ENCODE results near the gene PNKP. TPM values are rescaled to one million over a fixed set of nuclear protein-coding genes. Genes with fewer than 3 reads are reported as not detected.
A peak's percentile ranks its signal among the peaks of the same experiment; 100 is the strongest.

The PNKP gene
- total and polyA plus RNA-seq, 9 of the 15 experiments (the other 6 are each of a cell fraction or from before 2014, with no cell fraction given) = 2.8 to 85.4 (median 25.3) TPM

- TF ChIP-seq ZBTB26 (CRISPR knock-in tag; IDR thresholded peaks at IDR 0.05) (0 out of 2 replicates have a peak, but pooled peaks have one; percentile 27), TCF15 (CRISPR knock-in tag; IDR thresholded peaks at IDR 0.05) (no peak), U2AF1 (optimal IDR thresholded peaks at IDR 0.05; ENCODE audit: low read depth, low read length) (no peak), EHMT2 (IDR thresholded peaks at IDR 0.05) (no peak), ELF2 (CRISPR knock-in tag; IDR thresholded peaks at IDR 0.05) (no peak), VEZF1 (CRISPR knock-in tag; IDR thresholded peaks at IDR 0.05) (peak; percentile 90), RBM15 (IDR thresholded peaks at IDR 0.05; ENCODE audit: insufficient read depth, low read length) (no peak), SRF (CRISPR knock-in tag; IDR thresholded peaks at IDR 0.05) (peak in 1 of 2 experiments; percentile 46; a peak in 2 of 4 replicates), YY1 (IDR thresholded peaks at IDR 0.05; ENCODE audit: borderline replicate concordance in 1 of 3, control insufficient read depth in 1 of 3, extremely low read depth in 1 of 3, insufficient read depth in 3 of 3, insufficient read length in 1 of 3, insufficient replicate concordance in 2 of 3, low read depth in 1 of 3, low read length in 2 of 3) (peak in 1 of 3 experiments; percentile 30), HDGF (IDR thresholded peaks at IDR 0.05) (0 out of 2 replicates have a peak, but pooled peaks have one; percentile 53), PRPF4 (IDR thresholded peaks at IDR 0.05; ENCODE audit: insufficient read depth, low read depth, low read length, poor library complexity, severe bottlenecking) (no peak), CHAMP1 (IDR thresholded peaks at IDR 0.05) (no peak), ZBTB43 (CRISPR knock-in tag; IDR thresholded peaks at IDR 0.05) (no peak), ZNF57 (CRISPR knock-in tag; IDR thresholded peaks at IDR 0.05) (no peak), KLF1 (tag; IDR thresholded peaks at IDR 0.05) (no peak), BRD9 (IDR thresholded peaks at IDR 0.05; ENCODE audit: low read depth, partially characterized antibody) (no peak), ZBTB7A (IDR thresholded peaks at IDR 0.05; ENCODE audit: borderline replicate concordance, control insufficient read depth, low read depth, low read length) (peak; percentile 11; the same call in 1 of the 2 replicates), ZNF263 (CRISPR knock-in tag; IDR thresholded peaks at IDR 0.05; ENCODE audit: borderline replicate concordance) (peak; percentile 22; the same call in 1 of the 2 replicates), CTBP1 (IDR thresholded peaks at IDR 0.05; ENCODE audit: borderline replicate concordance) (peak; percentile 67; the same call in 1 of the 2 replicates)
These were observed 10.7 kb upstream of the PNKP start (continued) for GRCh38 chr19:49877879-49878743.
